Neutrophil (primary cell): ENCODE measurements around the gene NISCH.

Experiments used
- H3K27ac ChIP-seq: fragments of 200-600 bp; sonication (generic); 2 replicates; pipeline ENCODE4 v1.5.1; 2016; ENCODE audit warnings: mild to moderate bottlenecking, moderate library complexity
- H3K27me3 ChIP-seq: fragments of 200-600 bp; sonication (generic); 2 replicates; pipeline ENCODE4 v1.6.0; 2016; ENCODE audit warnings: mild to moderate bottlenecking
- H3K36me3 ChIP-seq: fragments of 200-600 bp; sonication (generic); 2 replicates; pipeline ENCODE4 v1.5.1; 2017
- H3K4me1 ChIP-seq, 2 experiments: fragments of 200-600 bp in 1 of 2; sonication (generic) in 1 of 2; 1 replicate in 1 of 2; 2 replicates in 1 of 2; pipeline versions ENCODE4 v1.5.1 to v1.6.1; 2013 to 2016; ENCODE audit warnings: low read depth in 1 of 2, low read length in 1 of 2, mild to moderate bottlenecking in 1 of 2, moderate library complexity in 1 of 2; ENCODE audit not compliant: control insufficient read depth in 1 of 2, insufficient read depth in 1 of 2
- H3K4me3 ChIP-seq, 2 experiments: fragments of 200-600 bp in 1 of 2; sonication (generic) in 1 of 2; 1 replicate in 1 of 2; 2 replicates in 1 of 2; pipeline ENCODE4 v1.5.1; 2013 to 2016; ENCODE audit warnings: low read depth in 1 of 2, low read length in 1 of 2, mild to moderate bottlenecking in 1 of 2, moderate library complexity in 1 of 2
- H3K9me3 ChIP-seq: fragments of 200-600 bp; sonication (generic); 2 replicates; pipeline ENCODE4 v1.5.1; 2016
- CTCF ChIP-seq: fragments of 200-600 bp; sonication (generic); IDR thresholded peaks from 2 replicates; pipeline ENCODE4 v1.5.1; 2016; ENCODE audit warnings: antibody characterized with exemption

The NISCH gene

GRCh38 chr3:52429031-52429430 is 26.4 kb upstream of the NISCH start:
- H3K4me1 ChIP-seq, result no peaks in the 10 kb centered on the region
- no peaks in the 10 kb centered on the region for H3K9me3 ChIP-seq
- no peaks in the 10 kb centered on the region for H3K36me3 ChIP-seq
- H3K27me3 ChIP-seq, result peaks cover 9% of the 10 kb centered on the region
- H3K4me3 ChIP-seq, result no peak overlapping the region
- TF ChIP-seq CTCF, result no peak
- H3K27ac ChIP-seq, result no peak overlapping the region

DNA sequence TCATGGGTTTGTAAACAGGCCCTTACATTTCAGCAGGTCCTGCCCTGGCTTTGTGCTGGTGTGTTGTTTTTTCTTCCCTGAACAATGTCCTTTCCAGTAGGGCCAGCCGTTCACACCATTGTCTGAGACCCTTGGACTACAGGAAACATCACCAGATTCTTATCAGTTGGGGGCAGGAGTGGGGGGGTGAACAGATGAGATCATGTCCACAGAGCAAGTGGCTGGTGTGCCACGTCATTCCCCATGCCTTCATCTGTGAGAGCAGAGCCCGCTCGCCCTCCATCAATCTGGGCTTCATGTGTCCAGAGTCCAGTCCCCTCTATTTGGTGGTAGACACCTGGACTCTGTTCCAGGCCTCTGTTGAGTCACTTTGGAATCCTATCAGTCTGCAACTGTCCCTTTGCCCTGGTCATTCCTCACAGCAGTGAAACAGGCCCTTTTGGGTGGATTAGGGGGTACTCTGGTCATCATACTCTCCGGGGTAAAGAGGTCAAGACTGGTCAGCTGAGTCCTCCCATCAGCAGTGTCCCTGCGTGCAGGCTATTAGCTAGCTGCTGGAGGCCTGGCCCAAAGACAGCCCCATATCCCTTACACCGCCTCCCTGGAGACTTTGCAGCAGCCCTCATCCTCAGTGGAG is 25.5 kb upstream of the NISCH start:
- Histone ChIP-seq H3K27me3 (peaks cover 18% of the 10 kb centered on the region), H3K9me3 (no peaks in the 10 kb centered on the region), H3K27ac (no peak overlapping the region), H3K36me3 (no peaks in the 10 kb centered on the region), H3K4me3 (no peak overlapping the region), H3K4me1 (no peaks in the 10 kb centered on the region)
- no peak for TF ChIP-seq CTCF

DNA sequence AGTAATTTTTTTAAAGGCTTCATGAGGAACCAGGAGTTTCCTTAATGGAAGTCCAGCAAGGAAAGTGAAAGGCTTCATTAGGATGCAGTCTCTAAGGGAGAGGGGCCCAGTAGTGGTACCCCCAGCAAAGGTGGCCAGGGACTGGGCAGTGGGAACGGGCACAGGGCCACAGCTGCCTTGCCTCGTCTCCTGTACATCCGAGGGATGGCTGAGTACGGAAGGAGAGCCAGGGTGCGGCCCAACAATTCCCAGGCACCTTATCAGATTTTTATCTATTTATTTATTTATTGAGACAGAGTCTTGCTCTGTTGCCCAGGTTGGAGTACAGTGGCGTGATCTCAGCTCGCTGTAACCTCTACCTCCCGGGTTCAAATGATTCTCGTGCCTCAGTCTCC is 25.0 kb upstream of the NISCH start:
- Histone ChIP-seq H3K4me1 (no peaks in the 10 kb centered on the region), H3K4me3 (no peak overlapping the region), H3K36me3 (no peaks in the 10 kb centered on the region), H3K27me3 (peaks cover 18% of the 10 kb centered on the region), H3K9me3 (no peaks in the 10 kb centered on the region), H3K27ac (no peak overlapping the region)
- TF ChIP-seq CTCF, result no peak

DNA sequence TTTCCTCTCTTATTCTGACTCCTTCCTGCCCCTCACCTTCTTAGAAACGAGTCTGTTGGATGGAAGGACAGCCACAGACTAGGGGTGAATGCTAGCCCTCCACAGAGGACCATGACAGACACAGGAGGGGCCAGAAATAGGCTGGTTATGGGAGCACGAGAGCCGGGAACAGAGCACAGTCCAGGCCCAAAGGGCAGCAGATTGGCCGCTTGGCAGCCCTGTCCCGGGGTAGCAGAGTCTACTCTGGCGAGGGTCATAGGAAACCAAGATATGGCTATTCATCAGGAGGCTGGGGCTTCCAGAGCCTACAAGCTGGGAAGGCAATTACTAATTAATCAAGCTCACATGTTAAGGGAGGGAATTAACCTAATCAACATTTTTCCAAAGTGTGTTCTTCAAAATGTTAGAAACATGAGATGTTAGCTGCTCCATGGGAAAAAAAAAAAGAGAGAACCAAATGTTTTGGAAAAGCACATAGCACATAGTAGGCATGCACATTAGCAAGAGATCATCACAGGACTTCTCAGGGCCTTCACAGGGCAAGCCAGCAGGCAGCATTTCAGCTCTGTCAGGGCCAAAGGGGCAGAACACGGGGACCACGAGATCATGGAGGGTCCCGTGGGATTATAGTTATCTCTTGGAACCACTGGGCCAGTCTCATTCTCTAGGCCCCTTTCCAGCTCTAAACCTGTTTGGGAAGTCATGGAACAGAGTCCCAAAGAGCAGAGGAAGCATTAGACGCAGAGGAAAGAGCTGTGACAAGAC is 23.8 kb upstream of the NISCH start:
- H3K4me1 ChIP-seq, result no peaks in the 10 kb centered on the region
- no peaks in the 10 kb centered on the region for H3K9me3 ChIP-seq
- no peak overlapping the region for H3K27ac ChIP-seq
- TF ChIP-seq CTCF, result no peak
- no peak overlapping the region for H3K4me3 ChIP-seq
- H3K36me3 ChIP-seq, result no peaks in the 10 kb centered on the region
- peaks cover 18% of the 10 kb centered on the region for H3K27me3 ChIP-seq

GRCh38 chr3:52432225-52432624 is 23.2 kb upstream of the NISCH start:
- no peak for TF ChIP-seq CTCF

More at GRCh38 chr3:52432225-52432624, 23.2 kb upstream of the NISCH start:
- H3K4me3 ChIP-seq, result no peak overlapping the region
- H3K36me3 ChIP-seq, result no peaks in the 10 kb centered on the region
- H3K27ac ChIP-seq, result no peak overlapping the region
- H3K27me3 ChIP-seq, result peaks cover 18% of the 10 kb centered on the region
- H3K9me3 ChIP-seq, result no peaks in the 10 kb centered on the region
- H3K4me1 ChIP-seq, result no peaks in the 10 kb centered on the region
